ENCODE measurements around the gene LARP1B.

DNA sequence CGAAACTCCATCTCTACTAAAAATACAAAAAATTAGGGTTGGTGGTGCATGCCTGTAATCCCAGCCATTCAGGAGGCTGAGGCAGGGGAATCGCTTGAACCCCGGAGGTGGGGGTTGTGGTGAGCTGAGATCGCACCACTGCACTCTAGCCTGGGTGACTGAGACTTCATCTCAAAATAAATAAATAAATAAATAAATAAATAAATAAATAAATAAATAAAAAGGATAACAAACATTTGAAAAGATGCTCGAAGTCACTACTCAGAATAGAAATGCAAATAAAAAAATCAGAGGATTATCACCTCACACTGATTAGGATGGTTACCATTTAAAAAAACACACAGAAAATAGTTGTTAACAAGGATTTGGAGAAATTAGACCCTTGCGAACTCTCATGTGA lies 73.8 kb downstream of the LARP1B start:
- TF ChIP-seq, protein P1, sequence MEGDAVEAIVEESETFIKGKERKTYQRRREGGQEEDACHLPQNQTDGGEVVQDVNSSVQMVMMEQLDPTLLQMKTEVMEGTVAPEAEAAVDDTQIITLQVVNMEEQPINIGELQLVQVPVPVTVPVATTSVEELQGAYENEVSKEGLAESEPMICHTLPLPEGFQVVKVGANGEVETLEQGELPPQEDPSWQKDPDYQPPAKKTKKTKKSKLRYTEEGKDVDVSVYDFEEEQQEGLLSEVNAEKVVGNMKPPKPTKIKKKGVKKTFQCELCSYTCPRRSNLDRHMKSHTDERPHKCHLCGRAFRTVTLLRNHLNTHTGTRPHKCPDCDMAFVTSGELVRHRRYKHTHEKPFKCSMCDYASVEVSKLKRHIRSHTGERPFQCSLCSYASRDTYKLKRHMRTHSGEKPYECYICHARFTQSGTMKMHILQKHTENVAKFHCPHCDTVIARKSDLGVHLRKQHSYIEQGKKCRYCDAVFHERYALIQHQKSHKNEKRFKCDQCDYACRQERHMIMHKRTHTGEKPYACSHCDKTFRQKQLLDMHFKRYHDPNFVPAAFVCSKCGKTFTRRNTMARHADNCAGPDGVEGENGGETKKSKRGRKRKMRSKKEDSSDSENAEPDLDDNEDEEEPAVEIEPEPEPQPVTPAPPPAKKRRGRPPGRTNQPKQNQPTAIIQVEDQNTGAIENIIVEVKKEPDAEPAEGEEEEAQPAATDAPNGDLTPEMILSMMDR (IDR thresholded peaks at IDR 0.05; ENCODE audit: low read depth, low read length, missing input control), result no peak
- TF ChIP-seq TAF1 (conservative IDR thresholded peaks at IDR 0.05), result no peak
- no peak for TF ChIP-seq SP1 (IDR thresholded peaks at IDR 0.05)
- TF ChIP-seq FOXA1 (IDR thresholded peaks at IDR 0.05), result no peak
- TF ChIP-seq, protein P2, sequence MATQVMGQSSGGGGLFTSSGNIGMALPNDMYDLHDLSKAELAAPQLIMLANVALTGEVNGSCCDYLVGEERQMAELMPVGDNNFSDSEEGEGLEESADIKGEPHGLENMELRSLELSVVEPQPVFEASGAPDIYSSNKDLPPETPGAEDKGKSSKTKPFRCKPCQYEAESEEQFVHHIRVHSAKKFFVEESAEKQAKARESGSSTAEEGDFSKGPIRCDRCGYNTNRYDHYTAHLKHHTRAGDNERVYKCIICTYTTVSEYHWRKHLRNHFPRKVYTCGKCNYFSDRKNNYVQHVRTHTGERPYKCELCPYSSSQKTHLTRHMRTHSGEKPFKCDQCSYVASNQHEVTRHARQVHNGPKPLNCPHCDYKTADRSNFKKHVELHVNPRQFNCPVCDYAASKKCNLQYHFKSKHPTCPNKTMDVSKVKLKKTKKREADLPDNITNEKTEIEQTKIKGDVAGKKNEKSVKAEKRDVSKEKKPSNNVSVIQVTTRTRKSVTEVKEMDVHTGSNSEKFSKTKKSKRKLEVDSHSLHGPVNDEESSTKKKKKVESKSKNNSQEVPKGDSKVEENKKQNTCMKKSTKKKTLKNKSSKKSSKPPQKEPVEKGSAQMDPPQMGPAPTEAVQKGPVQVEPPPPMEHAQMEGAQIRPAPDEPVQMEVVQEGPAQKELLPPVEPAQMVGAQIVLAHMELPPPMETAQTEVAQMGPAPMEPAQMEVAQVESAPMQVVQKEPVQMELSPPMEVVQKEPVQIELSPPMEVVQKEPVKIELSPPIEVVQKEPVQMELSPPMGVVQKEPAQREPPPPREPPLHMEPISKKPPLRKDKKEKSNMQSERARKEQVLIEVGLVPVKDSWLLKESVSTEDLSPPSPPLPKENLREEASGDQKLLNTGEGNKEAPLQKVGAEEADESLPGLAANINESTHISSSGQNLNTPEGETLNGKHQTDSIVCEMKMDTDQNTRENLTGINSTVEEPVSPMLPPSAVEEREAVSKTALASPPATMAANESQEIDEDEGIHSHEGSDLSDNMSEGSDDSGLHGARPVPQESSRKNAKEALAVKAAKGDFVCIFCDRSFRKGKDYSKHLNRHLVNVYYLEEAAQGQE (IDR thresholded peaks at IDR 0.05), result no peak
- TF ChIP-seq, protein P3, sequence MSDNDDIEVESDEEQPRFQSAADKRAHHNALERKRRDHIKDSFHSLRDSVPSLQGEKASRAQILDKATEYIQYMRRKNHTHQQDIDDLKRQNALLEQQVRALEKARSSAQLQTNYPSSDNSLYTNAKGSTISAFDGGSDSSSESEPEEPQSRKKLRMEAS (IDR thresholded peaks at IDR 0.05), result no peak
- no peak for TF ChIP-seq GABPA (IDR thresholded peaks at IDR 0.05 in 1 of 2, conservative IDR thresholded peaks at IDR 0.05 in 1 of 2)
- TF ChIP-seq, protein P4, sequence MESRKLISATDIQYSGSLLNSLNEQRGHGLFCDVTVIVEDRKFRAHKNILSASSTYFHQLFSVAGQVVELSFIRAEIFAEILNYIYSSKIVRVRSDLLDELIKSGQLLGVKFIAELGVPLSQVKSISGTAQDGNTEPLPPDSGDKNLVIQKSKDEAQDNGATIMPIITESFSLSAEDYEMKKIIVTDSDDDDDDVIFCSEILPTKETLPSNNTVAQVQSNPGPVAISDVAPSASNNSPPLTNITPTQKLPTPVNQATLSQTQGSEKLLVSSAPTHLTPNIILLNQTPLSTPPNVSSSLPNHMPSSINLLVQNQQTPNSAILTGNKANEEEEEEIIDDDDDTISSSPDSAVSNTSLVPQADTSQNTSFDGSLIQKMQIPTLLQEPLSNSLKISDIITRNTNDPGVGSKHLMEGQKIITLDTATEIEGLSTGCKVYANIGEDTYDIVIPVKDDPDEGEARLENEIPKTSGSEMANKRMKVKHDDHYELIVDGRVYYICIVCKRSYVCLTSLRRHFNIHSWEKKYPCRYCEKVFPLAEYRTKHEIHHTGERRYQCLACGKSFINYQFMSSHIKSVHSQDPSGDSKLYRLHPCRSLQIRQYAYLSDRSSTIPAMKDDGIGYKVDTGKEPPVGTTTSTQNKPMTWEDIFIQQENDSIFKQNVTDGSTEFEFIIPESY (IDR thresholded peaks at IDR 0.05), result no peak
- no peak for TF ChIP-seq YY1 (IDR thresholded peaks at IDR 0.05)
- no peak for TF ChIP-seq JUND (IDR thresholded peaks at IDR 0.05)
- TF ChIP-seq EGR1 (IDR thresholded peaks at IDR 0.05; ENCODE audit: low read depth in 2 of 2), result no peak
- TF ChIP-seq RAD21 (IDR thresholded peaks at IDR 0.05), result no peak
- no peak for TF ChIP-seq RXRA (IDR thresholded peaks at IDR 0.05)
